ENCODE data around the gene VN1R5. TPM values are rescaled to one million over a fixed set of nuclear protein-coding genes. Genes with fewer than 3 reads are reported as not detected.
"Not testable (repeated sequence)": the region's sequence is repeated elsewhere in the genome, so short reads cannot be mapped to it uniquely, and the experiment has no call there.

VN1R5 gene
- total and polyA plus RNA-seq, 2 donors (not counting 3 experiments of a cell fraction or from before 2014, with no cell fraction given): not detected

DNA sequence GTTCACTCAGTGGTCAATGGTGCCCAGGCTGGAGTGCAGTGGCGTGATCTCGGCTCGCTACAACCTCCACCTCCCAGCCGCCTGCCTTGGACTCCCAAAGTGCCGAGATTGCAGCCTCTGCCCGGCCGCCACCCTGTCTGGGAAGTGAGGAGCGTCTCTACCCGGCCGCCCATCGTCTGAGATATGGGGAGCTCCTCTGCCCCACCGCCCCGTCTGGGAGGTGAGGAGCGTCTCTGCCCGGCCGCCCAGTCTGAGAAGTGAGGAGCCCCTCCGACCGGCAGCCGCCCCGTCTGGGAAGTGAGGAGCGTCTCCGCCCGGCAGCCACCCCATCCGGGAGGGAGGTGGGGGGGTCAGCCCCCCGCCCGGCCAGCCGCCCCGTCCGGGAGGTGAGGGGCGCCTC is 35.6 kb upstream of the VN1R5 start:
- H3K9ac ChIP-seq (replicated peaks; ENCODE audit: extremely low read depth, insufficient read depth, low read length); CTCF ChIA-PET; H3K27me3 ChIP-seq (ENCODE audit: control insufficient read depth in 2 of 2, insufficient read depth in 2 of 2, low read length in 2 of 2); H3K4me1 ChIP-seq (ENCODE audit: control insufficient read depth, extremely low read depth, insufficient read depth, low read length); H2AFZ ChIP-seq (ENCODE audit: low read depth, low read length); dilution Hi-C loops (cut with MboI; ENCODE audit: extremely low pct_ligation_motif_present, low sequenced_read_pairs); H3K4me3 ChIP-seq (replicated peaks in 1 of 3; ENCODE audit: insufficient read depth in 1 of 3, low read depth in 1 of 3, low read length in 3 of 3); H3K36me3 ChIP-seq (ENCODE audit: control insufficient read depth in 2 of 2, extremely low read depth in 1 of 2, insufficient read depth in 2 of 2, low read length in 2 of 2); intact Hi-C loops (cut with micrococcal nuclease); H4K20me1 ChIP-seq (replicated peaks; ENCODE audit: control insufficient read depth, extremely low read depth, insufficient read depth, low read length); H3K9me3 ChIP-seq (replicated peaks; ENCODE audit: control insufficient read depth, insufficient read depth, low read length); H3K79me2 ChIP-seq (ENCODE audit: control insufficient read depth, insufficient read depth, low read length); H3K4me2 ChIP-seq (ENCODE audit: insufficient read depth, low read length); FAIRE-seq; H3K9me1 ChIP-seq (replicated peaks; ENCODE audit: control insufficient read depth, extremely low read depth, insufficient read depth, low read length); DNase-seq (ENCODE audit: low read depth, low spot score); H3K27ac ChIP-seq (ENCODE audit: insufficient read depth, low read depth, low read length); BruUV-seq (replicated peaks); POLR2A ChIA-PET: not testable (repeated sequence)

DNA sequence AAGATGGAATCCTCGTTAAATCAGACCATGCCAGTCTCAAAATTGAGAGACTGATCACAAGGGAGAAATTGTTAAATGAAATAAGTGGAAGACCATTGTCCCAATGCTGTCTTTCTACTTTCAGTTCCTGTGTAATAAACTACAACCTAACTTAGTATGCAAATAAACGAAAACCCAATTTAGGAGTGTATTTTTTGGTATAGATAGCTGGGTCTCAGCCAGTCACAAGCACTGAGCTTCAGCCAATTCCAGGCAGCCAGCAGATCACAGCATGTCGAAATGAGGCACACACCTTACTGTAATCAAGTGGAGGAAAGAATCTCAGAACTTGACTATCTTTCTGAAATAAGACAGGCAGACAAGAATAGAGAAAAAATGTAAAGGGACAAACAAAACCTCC is 33.0 kb upstream of the VN1R5 start:
- Histone ChIP-seq H3K9ac (replicated peaks; ENCODE audit: extremely low read depth, insufficient read depth, low read length) (no peak overlapping the region), H3K36me3 (ENCODE audit: control insufficient read depth in 2 of 2, extremely low read depth in 1 of 2, insufficient read depth in 2 of 2, low read length in 2 of 2) (no peaks in the 10 kb centered on the region), H3K79me2 (ENCODE audit: control insufficient read depth, insufficient read depth, low read length) (no peaks in the 10 kb centered on the region), H3K27ac (ENCODE audit: insufficient read depth, low read depth, low read length) (no peak overlapping the region), H3K27me3 (ENCODE audit: control insufficient read depth in 2 of 2, insufficient read depth in 2 of 2, low read length in 2 of 2) (no peaks in the 10 kb centered on the region), H3K4me1 (ENCODE audit: control insufficient read depth, extremely low read depth, insufficient read depth, low read length) (no peaks in the 10 kb centered on the region), H3K9me1 (replicated peaks; ENCODE audit: control insufficient read depth, extremely low read depth, insufficient read depth, low read length) (no peaks in the 10 kb centered on the region), H2AFZ (ENCODE audit: low read depth, low read length) (no peak overlapping the region), H3K4me2 (ENCODE audit: insufficient read depth, low read length) (no peak overlapping the region), H3K9me3 (replicated peaks; ENCODE audit: control insufficient read depth, insufficient read depth, low read length) (no peaks in the 10 kb centered on the region), H4K20me1 (replicated peaks; ENCODE audit: control insufficient read depth, extremely low read depth, insufficient read depth, low read length) (no peaks in the 10 kb centered on the region), H3K4me3 (replicated peaks in 1 of 3; ENCODE audit: insufficient read depth in 1 of 3, low read depth in 1 of 3, low read length in 3 of 3) (no peak overlapping the region)
- CTCF ChIA-PET: no interaction called here
- FAIRE-seq (no peak), DNase-seq (ENCODE audit: low read depth, low spot score) (no peak)
- dilution Hi-C loops (cut with MboI; ENCODE audit: extremely low pct_ligation_motif_present, low sequenced_read_pairs): no loop called here
- intact Hi-C loops (cut with micrococcal nuclease): no loop called here
- BruUV-seq (replicated peaks): no TSS peak
- POLR2A ChIA-PET: no interaction called here
- TF ChIP-seq EZH2 (IDR thresholded peaks at IDR 0.05; ENCODE audit: borderline replicate concordance, low read depth, low read length, severe bottlenecking): no peak
- TF ChIP-seq, protein P1, sequence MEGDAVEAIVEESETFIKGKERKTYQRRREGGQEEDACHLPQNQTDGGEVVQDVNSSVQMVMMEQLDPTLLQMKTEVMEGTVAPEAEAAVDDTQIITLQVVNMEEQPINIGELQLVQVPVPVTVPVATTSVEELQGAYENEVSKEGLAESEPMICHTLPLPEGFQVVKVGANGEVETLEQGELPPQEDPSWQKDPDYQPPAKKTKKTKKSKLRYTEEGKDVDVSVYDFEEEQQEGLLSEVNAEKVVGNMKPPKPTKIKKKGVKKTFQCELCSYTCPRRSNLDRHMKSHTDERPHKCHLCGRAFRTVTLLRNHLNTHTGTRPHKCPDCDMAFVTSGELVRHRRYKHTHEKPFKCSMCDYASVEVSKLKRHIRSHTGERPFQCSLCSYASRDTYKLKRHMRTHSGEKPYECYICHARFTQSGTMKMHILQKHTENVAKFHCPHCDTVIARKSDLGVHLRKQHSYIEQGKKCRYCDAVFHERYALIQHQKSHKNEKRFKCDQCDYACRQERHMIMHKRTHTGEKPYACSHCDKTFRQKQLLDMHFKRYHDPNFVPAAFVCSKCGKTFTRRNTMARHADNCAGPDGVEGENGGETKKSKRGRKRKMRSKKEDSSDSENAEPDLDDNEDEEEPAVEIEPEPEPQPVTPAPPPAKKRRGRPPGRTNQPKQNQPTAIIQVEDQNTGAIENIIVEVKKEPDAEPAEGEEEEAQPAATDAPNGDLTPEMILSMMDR (IDR thresholded peaks at IDR 0.05; ENCODE audit: extremely low read depth in 1 of 2, insufficient read depth in 1 of 2, low read depth in 1 of 2, low read length in 2 of 2): no peak
- no peak for TF ChIP-seq GATA2 (IDR thresholded peaks at IDR 0.05; ENCODE audit: insufficient read depth, insufficient read length, low read depth, low read length)
- no peak for TF ChIP-seq JUN (IDR thresholded peaks at IDR 0.05; ENCODE audit: borderline replicate concordance, insufficient read depth, insufficient read length, low read depth)
- TF ChIP-seq MYC (IDR thresholded peaks at IDR 0.05; ENCODE audit: low read depth, low read length): no peak
- TF ChIP-seq POLR2AphosphoS5 (IDR thresholded peaks at IDR 0.05; ENCODE audit: insufficient read depth, low read depth, low read length): no peak
- TF ChIP-seq, protein P2, sequence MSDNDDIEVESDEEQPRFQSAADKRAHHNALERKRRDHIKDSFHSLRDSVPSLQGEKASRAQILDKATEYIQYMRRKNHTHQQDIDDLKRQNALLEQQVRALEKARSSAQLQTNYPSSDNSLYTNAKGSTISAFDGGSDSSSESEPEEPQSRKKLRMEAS (IDR thresholded peaks at IDR 0.05; ENCODE audit: insufficient read depth, insufficient read length): no peak
- no peak for TF ChIP-seq FOS (IDR thresholded peaks at IDR 0.05; ENCODE audit: borderline replicate concordance, insufficient read depth, low read length)
- no peak for TF ChIP-seq POLR2A (IDR thresholded peaks at IDR 0.05; ENCODE audit: low read depth, low read length)

All from endothelial cell of umbilical vein (primary cell).